Activated naive CD4-positive, alpha-beta T cell treated with anti-CD3 and anti-CD28 coated beads for 36 hours (primary cell): Measurements from ENCODE around the gene NUP98. TPM values are rescaled to one million over a fixed set of nuclear protein-coding genes. Genes with fewer than 3 reads are reported as not detected.
A peak's percentile ranks its signal among the peaks of the same experiment; 100 is the strongest.

ENCODE experiments used
- CTCF ChIA-PET: fragments of 350-600 bp; sonication (Branson Sonifier 250); formaldehyde crosslinking; loops from one replicate; lab custom pipeline; 2021; ENCODE audit warnings: antibody characterized with exemption; lab: Charles Lee
- DNase-seq: peaks from one replicate; pipeline ENCODE4 v3.0.0-alpha.2; 2020
- H3K27ac Mint-ChIP-seq: one replicate; pipeline ENCODE4 v1.8.0; 2021; ENCODE audit warnings: mild to moderate bottlenecking, mixed read lengths
- H3K27me3 Mint-ChIP-seq: one replicate; pipeline ENCODE4 v1.8.0; 2021; ENCODE audit warnings: low read depth, mixed read lengths
- H3K36me3 Mint-ChIP-seq: one replicate; pipeline ENCODE4 v1.8.0; 2021; ENCODE audit warnings: low read depth, mixed read lengths
- H3K4me1 Mint-ChIP-seq: one replicate; pipeline ENCODE4 v1.8.0; 2021; ENCODE audit warnings: low read depth, mixed read lengths
- H3K4me3 Mint-ChIP-seq: one replicate; pipeline ENCODE4 v1.8.0; 2021; ENCODE audit warnings: mild to moderate bottlenecking, moderate library complexity, mixed read lengths
- H3K9me3 Mint-ChIP-seq: one replicate; pipeline ENCODE4 v1.8.0; 2021; ENCODE audit warnings: mixed read lengths
- intact Hi-C: fragments of 100-400 bp; cut with micrococcal nuclease; formaldehyde crosslinking; loops from one replicate; pipeline ENCODE4 v1.15.1; 2023
- total RNA-seq, 2 experiments: library from RNA; stranded (reverse); gene quantifications; one replicate each; pipeline ENCODE4 v1.2.3, GENCODE V29; 2021

Gene NUP98
- total RNA-seq, 2 experiments from 2014 or later: 90.8 to 97.6 TPM

GRCh38 chr11:3642071-3642951 is 155.0 kb downstream of the NUP98 start:
- H3K27me3 Mint-ChIP-seq: peaks cover 5% of the 10 kb centered on the region
- H3K27ac Mint-ChIP-seq: no peak overlapping the region
- H3K9me3 Mint-ChIP-seq: no peaks in the 10 kb centered on the region
- CTCF ChIA-PET: interaction anchor here (0.9 kb wide), 1 partner anchor 34 kb away, joined by 5 read pairs; no protein-coding TSS in a partner anchor
- intact Hi-C loops: no loop called here
- peaks cover 8% of the 10 kb centered on the region for H3K4me1 Mint-ChIP-seq
- peak overlapping the region; percentile 61 for H3K4me3 Mint-ChIP-seq
- no peaks in the 10 kb centered on the region for H3K36me3 Mint-ChIP-seq
- peak; percentile 83 for DNase-seq

- CTCF ChIA-PET: no interaction called here
- Mint-ChIP-seq H3K9me3 (no peaks in the 10 kb centered on the region), H3K4me3 (peak within 1 kb of the TSS; percentile 61), H3K4me1 (peaks cover 8% of the 10 kb centered on the region), H3K27ac (no peak within 1 kb of the TSS), H3K36me3 (no peaks in the 10 kb centered on the region), H3K27me3 (peaks cover 5% of the 10 kb centered on the region)
- intact Hi-C loops: no loop called here
- no peak for DNase-seq
Measured at GRCh38 chr11:3641701-3642070, 155.7 kb downstream of the NUP98 start, which contains the start of gene ART5. Gene ART5 (minus strand): TSS chr11:3641992. CDS start chr11:3641862, 130 bp downstream.

GRCh38 chr11:3641191-3641590 is 156.2 kb downstream of the NUP98 start:
- DNase-seq: no peak
- intact Hi-C loops: no loop called here
- H3K9me3 Mint-ChIP-seq: no peaks in the 10 kb centered on the region
- CTCF ChIA-PET: no interaction called here
- no peak overlapping the region for H3K27ac Mint-ChIP-seq
- H3K36me3 Mint-ChIP-seq: no peaks in the 10 kb centered on the region
- peak overlapping the region; percentile 43 for H3K4me3 Mint-ChIP-seq
- peaks cover 5% of the 10 kb centered on the region for H3K27me3 Mint-ChIP-seq
- H3K4me1 Mint-ChIP-seq: peaks cover 8% of the 10 kb centered on the region

GRCh38 chr11:3639841-3640240 is 157.5 kb downstream of the NUP98 start:
- H3K9me3 Mint-ChIP-seq: no peaks in the 10 kb centered on the region
- H3K27ac Mint-ChIP-seq: no peak overlapping the region
- H3K27me3 Mint-ChIP-seq: peaks cover 5% of the 10 kb centered on the region
- no peak for DNase-seq
- CTCF ChIA-PET: no interaction called here
- H3K4me3 Mint-ChIP-seq: no peak overlapping the region
- intact Hi-C loops: no loop called here
- no peaks in the 10 kb centered on the region for H3K36me3 Mint-ChIP-seq
- peaks cover 8% of the 10 kb centered on the region for H3K4me1 Mint-ChIP-seq

GRCh38 chr11:3638513-3638912 is 158.8 kb downstream of the NUP98 start:
- intact Hi-C loops: no loop called here
- no peaks in the 10 kb centered on the region for H3K9me3 Mint-ChIP-seq
- CTCF ChIA-PET: no interaction called here
- DNase-seq: no peak
- H3K27ac Mint-ChIP-seq: no peak overlapping the region
- H3K27me3 Mint-ChIP-seq: peaks cover 3% of the 10 kb centered on the region
- no peak overlapping the region for H3K4me3 Mint-ChIP-seq
- H3K4me1 Mint-ChIP-seq: peaks cover 8% of the 10 kb centered on the region
- no peaks in the 10 kb centered on the region for H3K36me3 Mint-ChIP-seq

- CTCF ChIA-PET: interaction anchor here (1.0 to 1.6 kb wide), 3 partner anchors 27 to 229 kb away, joined by 3 to 5 read pairs (median 3); no protein-coding TSS in a partner anchor
- intact Hi-C loops: no loop called here
- Mint-ChIP-seq H3K4me1 (peaks cover 3% of the 10 kb centered on the region), H3K27me3 (peaks cover 3% of the 10 kb centered on the region), H3K27ac (no peak overlapping the region), H3K36me3 (no peaks in the 10 kb centered on the region), H3K9me3 (no peaks in the 10 kb centered on the region), H3K4me3 (no peak overlapping the region)
- DNase-seq: no peak
Measured at GRCh38 chr11:3637201-3637600, 160.2 kb downstream of the NUP98 start.

- H3K4me1 Mint-ChIP-seq: no peaks in the 10 kb centered on the region
Measured at GRCh38 chr11:3635641-3636375, 161.5 kb downstream of the NUP98 start.

GRCh38 chr11:3632070-3632660 is 165.2 kb downstream of the NUP98 start:
- Mint-ChIP-seq H3K27ac (no peak overlapping the region), H3K27me3 (no peaks in the 10 kb centered on the region), H3K4me1 (no peaks in the 10 kb centered on the region), H3K4me3 (no peak overlapping the region), H3K9me3 (no peaks in the 10 kb centered on the region), H3K36me3 (no peaks in the 10 kb centered on the region)
- intact Hi-C loops: no loop called here
- DNase-seq: no peak
- CTCF ChIA-PET: no interaction called here

More at GRCh38 chr11:3635641-3636375, 161.5 kb downstream of the NUP98 start:
- DNase-seq: no peak
- Mint-ChIP-seq H3K9me3 (no peaks in the 10 kb centered on the region), H3K4me3 (no peak overlapping the region), H3K27me3 (no peaks in the 10 kb centered on the region), H3K27ac (no peak overlapping the region), H3K36me3 (no peaks in the 10 kb centered on the region)
- intact Hi-C loops: no loop called here
- CTCF ChIA-PET: interaction anchor here (0.6 kb wide), 1 partner anchor 21 kb away, joined by 3 read pairs; no protein-coding TSS in a partner anchor

GRCh38 chr11:3631331-3631730 is 166.0 kb downstream of the NUP98 start:
- H3K4me3 Mint-ChIP-seq: no peak overlapping the region
- intact Hi-C loops: no loop called here
- peaks cover 4% of the 10 kb centered on the region for H3K4me1 Mint-ChIP-seq
- CTCF ChIA-PET: interaction anchor here (0.6 kb wide), 1 partner anchor 49 kb away, joined by 3 read pairs; no protein-coding TSS in a partner anchor
- H3K27me3 Mint-ChIP-seq: no peaks in the 10 kb centered on the region
- H3K9me3 Mint-ChIP-seq: no peaks in the 10 kb centered on the region
- no peaks in the 10 kb centered on the region for H3K36me3 Mint-ChIP-seq
- H3K27ac Mint-ChIP-seq: no peak overlapping the region
- DNase-seq: no peak

GRCh38 chr11:3627291-3627690 is 170.1 kb downstream of the NUP98 start:
- Mint-ChIP-seq H3K27me3 (no peaks in the 10 kb centered on the region), H3K4me1 (peaks cover 6% of the 10 kb centered on the region), H3K36me3 (no peaks in the 10 kb centered on the region), H3K27ac (no peak overlapping the region), H3K9me3 (no peaks in the 10 kb centered on the region), H3K4me3 (no peak overlapping the region)
- no peak for DNase-seq
- CTCF ChIA-PET: interaction anchor here (2.0 kb wide), 1 partner anchor 18 kb away, joined by 12 read pairs; no protein-coding TSS in a partner anchor
- intact Hi-C loops: no loop called here

GRCh38 chr11:3626250-3626960 is 170.9 kb downstream of the NUP98 start:
- CTCF ChIA-PET: interaction anchor here (2.0 kb wide), 1 partner anchor 17 kb away, joined by 12 read pairs; no protein-coding TSS in a partner anchor
- Mint-ChIP-seq H3K9me3 (no peaks in the 10 kb centered on the region), H3K36me3 (no peaks in the 10 kb centered on the region), H3K27me3 (no peaks in the 10 kb centered on the region), H3K4me3 (no peak overlapping the region), H3K27ac (no peak overlapping the region), H3K4me1 (peaks cover 6% of the 10 kb centered on the region)
- peak; percentile 34 for DNase-seq
- intact Hi-C loops: no loop called here
